HFF-Myc (cell line): ENCODE measurements around the gene OR52K1.
"Not testable (repeated sequence)": the region's sequence is repeated elsewhere in the genome, so short reads cannot be mapped to it uniquely, and the experiment has no call there.

ENCODE experiments used
- DNase-seq: peaks from one replicate; pipeline ENCODE4 v3.0.0-alpha.2; 2011; ENCODE audit warnings: low read depth; ENCODE audit errors: extremely low read depth
- H3K4me3 ChIP-seq: replicated peaks from 2 replicates; pipeline ENCODE4 v1.5.1; 2011; ENCODE audit warnings: low read depth, mild to moderate bottlenecking, control low read depth, low read length
- TF ChIP-seq, protein P1 (sequence below): IDR thresholded peaks from 2 replicates; pipeline ENCODE4 v1.5.1; 2012; ENCODE audit warnings: mild to moderate bottlenecking, low read depth, low read length, control low read depth; ENCODE audit errors: missing control alignments

The OR52K1 gene

DNA sequence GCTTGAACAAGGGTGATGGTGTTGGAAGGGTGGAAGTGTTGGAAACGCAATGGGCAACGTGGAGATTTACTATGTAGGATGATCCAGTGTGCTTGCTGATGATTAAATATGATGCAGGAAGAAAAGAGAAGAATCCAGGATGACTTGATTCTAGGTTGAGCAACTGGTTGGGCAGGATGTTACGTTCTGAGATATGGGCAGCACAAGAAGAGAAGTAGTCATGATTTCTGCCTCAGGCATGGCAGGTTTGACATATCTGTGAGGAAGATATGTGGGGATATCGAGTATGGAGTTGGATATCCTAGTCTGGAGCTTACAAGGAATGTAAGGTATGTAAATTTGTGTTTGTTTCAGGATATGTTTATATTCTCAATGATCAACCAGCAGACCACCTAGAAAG, 1.9 kb downstream of the OR52K1 start:
- no peak overlapping the region for H3K4me3 ChIP-seq
- TF ChIP-seq, protein P1, sequence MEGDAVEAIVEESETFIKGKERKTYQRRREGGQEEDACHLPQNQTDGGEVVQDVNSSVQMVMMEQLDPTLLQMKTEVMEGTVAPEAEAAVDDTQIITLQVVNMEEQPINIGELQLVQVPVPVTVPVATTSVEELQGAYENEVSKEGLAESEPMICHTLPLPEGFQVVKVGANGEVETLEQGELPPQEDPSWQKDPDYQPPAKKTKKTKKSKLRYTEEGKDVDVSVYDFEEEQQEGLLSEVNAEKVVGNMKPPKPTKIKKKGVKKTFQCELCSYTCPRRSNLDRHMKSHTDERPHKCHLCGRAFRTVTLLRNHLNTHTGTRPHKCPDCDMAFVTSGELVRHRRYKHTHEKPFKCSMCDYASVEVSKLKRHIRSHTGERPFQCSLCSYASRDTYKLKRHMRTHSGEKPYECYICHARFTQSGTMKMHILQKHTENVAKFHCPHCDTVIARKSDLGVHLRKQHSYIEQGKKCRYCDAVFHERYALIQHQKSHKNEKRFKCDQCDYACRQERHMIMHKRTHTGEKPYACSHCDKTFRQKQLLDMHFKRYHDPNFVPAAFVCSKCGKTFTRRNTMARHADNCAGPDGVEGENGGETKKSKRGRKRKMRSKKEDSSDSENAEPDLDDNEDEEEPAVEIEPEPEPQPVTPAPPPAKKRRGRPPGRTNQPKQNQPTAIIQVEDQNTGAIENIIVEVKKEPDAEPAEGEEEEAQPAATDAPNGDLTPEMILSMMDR: no peak
- DNase-seq: no peak

DNA sequence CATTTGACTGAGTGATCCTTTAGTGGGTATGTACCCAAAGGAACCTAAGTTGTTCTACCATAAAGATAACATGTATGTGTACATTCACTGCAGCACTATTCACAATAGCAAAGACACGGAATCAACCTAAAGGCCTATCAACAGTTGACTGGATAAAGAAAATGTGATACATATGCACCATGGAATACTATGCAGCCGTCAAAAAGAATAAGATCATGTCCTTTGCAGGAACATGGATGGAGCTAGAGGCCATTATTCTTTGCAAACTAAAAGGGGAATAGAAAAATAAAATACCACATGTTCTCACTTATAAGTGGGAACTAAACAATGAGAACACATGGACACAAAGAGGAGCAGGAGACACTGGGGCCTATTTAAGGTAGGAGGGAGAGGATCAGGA, 9.0 kb downstream of the OR52K1 start:
- not testable (repeated sequence) for H3K4me3 ChIP-seq, DNase-seq

DNA sequence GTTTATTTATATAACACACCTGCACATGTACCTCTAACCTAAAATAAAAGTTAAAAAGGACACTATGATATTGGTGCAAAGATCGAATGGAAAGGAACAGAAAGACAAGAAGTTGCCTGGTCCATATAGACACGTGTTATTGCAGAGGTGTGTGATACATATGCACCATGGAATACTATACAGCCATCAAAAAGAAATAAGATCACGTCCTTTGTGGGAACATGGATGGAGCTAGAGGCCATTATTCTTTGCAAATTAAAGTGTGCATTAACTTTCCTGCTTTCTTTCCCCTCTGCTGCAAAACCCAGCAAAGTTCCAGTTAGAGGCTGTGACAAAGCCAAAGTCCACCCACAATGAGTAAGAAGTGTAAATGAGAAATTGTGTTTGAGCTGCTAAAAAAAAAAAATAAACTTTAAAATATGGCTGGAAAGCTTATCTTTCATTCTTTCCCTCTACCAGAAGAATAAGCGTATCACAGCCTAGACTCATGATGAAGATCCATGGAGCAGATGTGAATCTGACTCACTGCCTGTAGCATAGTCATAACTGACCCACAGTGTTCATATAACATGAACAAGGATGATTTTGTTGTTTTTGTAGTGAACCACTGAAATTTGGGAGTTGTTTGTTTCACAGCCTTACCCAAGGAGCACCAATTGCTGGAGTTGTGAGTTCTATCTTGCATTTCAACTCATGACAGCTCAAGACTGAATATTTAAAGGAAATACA, 9.6 kb downstream of the OR52K1 start:
- TF ChIP-seq, protein P1: no peak
- no peak overlapping the region for H3K4me3 ChIP-seq
- no peak for DNase-seq

DNA sequence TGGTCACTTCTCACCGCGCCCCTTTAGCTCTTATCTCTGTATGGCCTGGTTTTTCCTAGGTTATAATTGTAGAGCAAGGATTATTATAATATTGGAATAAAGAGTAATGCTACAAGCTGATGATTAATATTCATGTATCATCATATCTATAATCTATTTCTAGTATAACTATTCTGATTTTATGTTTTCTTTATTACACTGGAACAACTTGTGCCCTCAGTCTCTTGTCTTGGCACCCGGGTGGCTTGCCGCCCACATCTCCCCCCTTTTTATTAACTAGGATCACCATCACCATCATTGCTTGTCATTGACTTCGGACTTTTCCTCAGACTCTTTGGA, 11.0 kb downstream of the OR52K1 start:
- DNase-seq: no peak
- no peak overlapping the region for H3K4me3 ChIP-seq
- TF ChIP-seq, protein P1: peak; percentile 7

DNA sequence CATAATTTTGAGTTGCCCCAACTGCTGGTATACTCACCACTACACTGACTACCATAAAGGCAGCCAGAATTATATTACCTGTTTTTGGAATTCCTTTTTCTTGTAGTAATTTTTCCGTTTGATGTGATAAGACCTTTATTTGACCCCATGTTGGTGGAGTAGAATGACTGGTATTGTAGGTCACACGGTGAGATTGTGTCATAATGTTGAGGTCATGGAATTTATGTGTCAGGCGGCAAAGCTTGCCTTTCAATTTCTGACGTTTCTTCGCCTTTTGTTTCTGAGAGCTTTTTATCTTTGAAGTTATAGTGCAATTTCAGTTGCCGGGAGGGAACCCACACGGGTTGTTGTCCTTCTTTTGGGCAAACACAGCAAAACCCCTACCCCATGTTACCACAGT, 13.0 kb downstream of the OR52K1 start:
- H3K4me3 ChIP-seq: no peak overlapping the region
- TF ChIP-seq, protein P1: no peak
- DNase-seq: no peak

DNA sequence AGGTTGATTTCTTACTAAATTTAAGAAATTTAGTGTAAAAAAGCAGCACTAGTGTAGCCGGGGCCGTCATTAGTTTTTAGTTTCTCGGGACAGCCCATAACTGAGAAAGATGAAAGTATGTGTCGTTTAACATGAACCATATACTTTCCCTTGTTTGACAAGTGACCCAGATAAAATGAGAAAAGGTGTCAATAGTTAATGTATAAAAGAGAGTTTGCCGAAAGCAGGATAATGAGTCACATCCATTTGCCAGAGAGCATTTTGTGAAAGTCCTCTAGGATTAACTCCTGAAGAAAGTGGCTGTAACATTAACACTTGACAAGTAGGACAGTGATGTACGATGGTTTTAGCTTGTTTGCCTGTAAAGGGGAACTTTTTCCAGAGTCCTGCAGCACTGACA, 13.5 kb downstream of the OR52K1 start:
- TF ChIP-seq, protein P1: no peak
- H3K4me3 ChIP-seq: no peak overlapping the region
- DNase-seq: no peak

DNA sequence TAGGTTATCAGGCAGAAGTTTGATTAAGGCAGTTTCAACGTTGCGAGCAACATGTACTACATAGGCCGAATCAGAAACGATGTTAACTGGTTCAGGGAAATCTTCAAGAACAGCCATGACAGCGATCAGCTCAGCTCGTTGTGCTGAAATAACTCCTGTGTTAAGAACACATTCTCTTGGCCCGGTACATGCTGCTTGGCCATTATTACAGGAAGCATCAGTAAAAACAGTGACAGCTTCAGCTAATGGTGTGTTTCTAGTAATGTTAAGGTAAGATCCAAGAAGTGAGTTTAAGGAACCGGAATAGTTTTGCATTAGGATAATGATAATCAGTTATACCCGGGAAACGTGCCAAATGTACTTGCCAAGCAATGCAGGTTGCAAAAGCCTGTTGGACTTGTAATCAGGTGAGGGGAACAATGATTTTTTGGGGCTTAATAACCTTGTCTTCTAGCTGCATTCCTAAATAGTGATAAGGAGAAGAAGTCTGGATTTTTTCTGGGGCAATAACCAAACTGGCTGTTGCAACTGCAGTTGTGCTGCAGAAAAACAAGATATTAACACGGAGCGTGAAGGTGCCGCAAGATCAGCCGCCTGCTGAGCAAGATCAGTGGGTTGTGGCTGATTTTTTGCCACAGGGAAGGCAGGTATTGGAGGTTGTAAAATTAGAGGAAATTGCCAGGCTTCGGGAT, 14.3 kb downstream of the OR52K1 start:
- H3K4me3 ChIP-seq: no peak overlapping the region
- TF ChIP-seq, protein P1: no peak
- DNase-seq: no peak
